Stimulated activated CD4-positive, alpha-beta T cell treated with anti-CD3 and anti-CD28 coated beads, Interleukin-4, amount 100 ng/mL, for 48 hours (primary cell): ENCODE measurements around the gene FAM24A.
"Not testable (repeated sequence)": the region's sequence is repeated elsewhere in the genome, so short reads cannot be mapped to it uniquely, and the experiment has no call there.

Experiments used
- DNase-seq, 2 donors: peaks; one replicate each; pipeline ENCODE4 v3.0.0-alpha.2; 2020; ENCODE audit warnings: low read depth in 2 of 2

Gene FAM24A, protein sequence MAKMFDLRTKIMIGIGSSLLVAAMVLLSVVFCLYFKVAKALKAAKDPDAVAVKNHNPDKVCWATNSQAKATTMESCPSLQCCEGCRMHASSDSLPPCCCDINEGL

DNA sequence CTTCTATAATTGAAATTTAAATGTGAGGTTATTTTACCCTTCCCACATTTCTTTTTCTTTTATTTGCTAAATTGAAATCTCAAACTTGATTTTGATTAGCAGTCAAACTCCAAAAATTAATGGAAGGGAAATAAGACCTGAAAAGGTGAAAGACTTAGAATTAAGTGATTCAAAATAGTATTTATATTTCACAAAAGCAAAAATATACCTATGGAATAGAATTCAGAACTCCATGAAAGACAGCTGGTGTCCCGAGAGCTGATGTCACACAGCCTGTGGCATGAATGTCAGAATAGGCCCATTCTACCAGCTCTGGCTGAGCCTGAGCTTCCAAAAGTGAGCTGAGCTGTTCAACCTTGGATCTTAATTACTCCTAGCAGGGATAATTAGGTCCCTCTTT lies at the start of gene FAM24A:
FAM24A (plus strand) TSS at position 301 of the 400 bp plus-strand sequence. CDS start 1,025 bp downstream, outside the sequence.
- no peak for DNase-seq

GRCh38 chr10:122861711-122862161 lies 48.7 kb upstream of the FAM24A start:
- DNase-seq, result no peak

DNA sequence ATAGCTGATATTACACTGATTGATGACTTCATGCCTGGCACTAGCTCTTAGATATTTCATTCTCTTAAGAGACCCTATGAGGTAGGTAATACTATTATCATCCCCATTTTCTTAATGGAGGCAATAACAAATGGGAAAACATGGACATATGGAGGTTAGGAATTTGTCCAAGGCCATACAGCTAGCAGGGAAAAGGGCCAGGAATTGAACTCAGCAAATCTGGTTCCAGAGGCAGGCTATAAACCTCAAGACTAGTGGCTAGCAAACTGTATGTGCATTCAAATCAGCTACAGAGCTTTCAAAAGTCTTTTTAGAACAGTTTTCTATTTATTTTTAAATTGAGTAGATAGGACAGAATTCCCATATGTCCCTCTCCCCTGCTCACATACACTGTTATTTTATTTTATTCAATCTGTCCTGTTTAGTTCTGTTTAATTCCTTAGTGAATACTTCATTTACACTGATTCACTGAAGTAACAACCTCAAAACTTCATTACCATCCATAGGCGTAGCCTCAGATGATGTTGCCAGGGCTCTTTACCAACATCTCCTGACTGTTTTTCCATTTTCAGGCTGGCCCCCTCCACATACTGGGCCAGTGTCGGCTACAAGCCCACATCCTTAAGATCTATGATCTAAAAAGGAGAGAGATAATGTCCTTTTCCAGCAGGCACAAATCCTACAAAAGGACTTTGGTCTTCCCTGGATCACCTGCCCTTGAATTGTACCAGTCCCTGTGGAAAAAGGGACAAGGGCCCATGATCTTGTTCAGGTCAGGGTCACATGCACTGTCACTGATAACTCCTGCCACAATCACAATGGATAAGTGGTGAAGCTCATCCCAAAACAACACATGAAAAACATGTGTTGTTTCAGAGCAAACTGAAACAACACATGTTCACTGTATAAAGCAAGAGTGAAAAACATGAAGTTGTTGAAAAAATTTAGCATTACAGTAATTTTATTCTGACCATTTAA lies 46.9 kb upstream of the FAM24A start:
- no peak for DNase-seq

DNA sequence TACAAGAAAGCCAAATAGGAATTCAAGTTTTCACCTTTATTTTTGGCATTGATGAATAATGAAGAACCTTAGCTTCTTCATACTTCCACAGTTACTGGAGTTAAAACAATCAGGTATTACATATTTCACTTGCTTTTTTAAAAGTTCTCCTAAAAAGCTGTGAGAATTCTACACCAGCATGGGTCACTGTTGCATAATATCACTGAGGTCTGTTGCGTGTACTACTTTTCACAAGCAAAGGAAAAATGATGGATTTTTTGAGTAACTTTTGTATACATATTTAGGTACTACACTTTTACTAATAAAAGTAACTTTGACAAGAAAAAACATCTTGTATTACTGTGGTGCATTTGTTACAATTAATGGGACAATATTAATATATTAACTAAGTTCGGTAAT lies 46.2 kb upstream of the FAM24A start:
- no peak for DNase-seq

GRCh38 chr10:122864901-122865300 lies 45.5 kb upstream of the FAM24A start:
- no peak for DNase-seq

DNA sequence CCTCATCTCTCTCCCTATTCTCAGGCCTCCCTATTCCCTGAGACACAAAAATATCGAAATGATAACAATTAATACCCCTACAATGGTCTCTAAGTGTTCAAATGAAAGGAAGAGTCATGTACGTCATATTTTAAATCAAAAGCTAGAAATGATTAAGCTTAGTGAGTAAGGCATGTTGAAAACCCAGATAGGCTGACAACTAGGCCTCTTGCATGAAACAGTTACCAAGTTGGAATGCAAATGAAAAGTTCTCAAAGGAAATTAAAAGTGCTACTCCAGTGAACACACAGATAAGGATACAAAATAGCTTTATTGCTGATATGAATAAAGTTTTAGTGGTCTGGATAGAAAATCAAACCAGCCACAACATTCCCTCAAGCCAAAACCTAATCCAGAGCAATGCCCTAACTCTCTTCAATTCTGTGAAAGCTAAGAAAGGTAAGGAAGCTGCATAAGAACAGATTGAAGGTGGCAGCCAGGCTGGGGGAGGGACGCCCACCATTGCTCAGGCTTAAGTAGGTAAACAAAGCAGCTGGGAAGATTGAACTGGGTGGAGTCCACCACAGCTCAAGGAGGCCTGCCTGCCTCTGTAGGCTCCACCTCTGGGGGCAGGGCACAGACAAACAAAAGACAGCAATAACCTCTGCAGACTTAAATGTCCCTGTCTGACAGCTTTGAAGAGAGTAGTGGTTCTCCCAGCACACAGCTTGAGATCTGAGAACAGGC lies 43.5 kb upstream of the FAM24A start:
- DNase-seq, result not testable (repeated sequence)

GRCh38 chr10:122868768-122869167 lies 41.6 kb upstream of the FAM24A start:
- DNase-seq, result not testable (repeated sequence)

DNA sequence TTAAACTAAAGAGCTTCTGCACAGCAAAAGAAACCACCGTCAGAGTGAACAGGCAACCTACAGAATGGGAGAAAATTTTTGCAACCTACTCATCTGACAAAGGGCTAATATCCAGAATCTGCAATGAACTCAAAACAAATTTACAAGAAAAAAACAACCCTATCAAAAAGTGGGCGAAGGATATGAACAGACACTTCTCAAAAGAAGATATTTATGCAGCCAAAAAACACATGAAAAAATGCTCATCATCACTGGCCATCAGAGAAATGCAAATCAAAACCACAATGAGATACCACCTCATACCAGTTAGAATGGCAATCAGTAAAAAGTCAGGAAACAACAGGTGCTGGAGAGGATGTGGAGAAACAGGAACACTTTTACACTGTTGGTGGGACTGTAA lies 38.5 kb upstream of the FAM24A start:
- not testable (repeated sequence) for DNase-seq

GRCh38 chr10:122875843-122876466 lies 34.5 kb upstream of the FAM24A start:
- DNase-seq, result no peak

- DNase-seq, result no peak
Measured at GRCh38 chr10:122876467-122876855, 33.9 kb upstream of the FAM24A start.

- no peak for DNase-seq
Measured at GRCh38 chr10:122877264-122877663, 33.1 kb upstream of the FAM24A start.

DNA sequence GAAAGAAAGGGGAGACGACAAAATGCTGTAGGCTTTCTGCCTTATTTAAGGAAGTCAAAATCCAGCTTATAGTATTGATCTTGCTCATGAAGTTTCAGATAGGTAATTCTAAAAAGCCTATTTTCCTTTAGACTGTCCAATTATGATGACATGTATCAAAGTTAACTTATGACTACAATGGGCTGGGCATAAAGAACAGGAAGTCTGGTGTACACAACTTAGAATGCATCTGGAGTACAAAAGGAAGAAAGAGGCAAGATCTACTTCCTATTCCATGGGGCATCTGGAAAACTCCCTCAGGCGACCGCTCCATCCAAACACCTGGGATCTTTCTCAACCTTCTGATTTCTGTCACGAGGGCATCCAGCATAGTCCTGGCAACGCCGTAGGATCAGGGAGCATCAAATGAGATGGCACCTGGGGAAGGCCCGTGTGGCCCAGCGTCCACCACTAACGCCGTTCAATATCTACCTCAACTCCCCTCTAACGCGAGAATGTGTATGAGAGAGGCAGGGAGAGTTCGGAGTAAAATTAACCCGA lies 31.5 kb upstream of the FAM24A start:
- peak in 1 of 2 donors; percentile 3 for DNase-seq

- DNase-seq, result peak; percentile 86 to 90
Measured at GRCh38 chr10:122879339-122880273, 30.8 kb upstream of the FAM24A start, which contains the start of gene FAM24B. FAM24B (minus strand) TSS chr10:122879581; CDS start chr10:122850515, 29,066 bp downstream.

DNA sequence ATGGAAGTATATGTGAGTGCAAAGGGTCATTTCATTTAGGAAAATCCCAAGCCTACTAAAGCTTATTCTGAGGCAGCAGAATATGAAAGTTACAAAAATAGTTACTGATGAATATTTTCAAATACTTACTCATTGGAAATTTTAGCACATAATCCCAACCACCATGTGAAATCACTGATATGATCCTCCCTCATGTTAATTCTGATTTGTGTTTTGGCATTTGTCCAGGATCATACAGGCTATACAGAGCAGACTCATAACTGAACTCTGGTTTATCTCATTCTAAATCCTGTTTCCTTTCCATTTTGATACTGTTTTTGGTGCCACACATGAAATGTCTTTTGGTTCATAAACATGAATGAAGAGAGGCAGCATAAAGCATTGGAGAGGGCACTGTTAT lies 27.6 kb upstream of the FAM24A start:
- no peak for DNase-seq

GRCh38 chr10:122884166-122884565 lies 26.2 kb upstream of the FAM24A start:
- no peak for DNase-seq

DNA sequence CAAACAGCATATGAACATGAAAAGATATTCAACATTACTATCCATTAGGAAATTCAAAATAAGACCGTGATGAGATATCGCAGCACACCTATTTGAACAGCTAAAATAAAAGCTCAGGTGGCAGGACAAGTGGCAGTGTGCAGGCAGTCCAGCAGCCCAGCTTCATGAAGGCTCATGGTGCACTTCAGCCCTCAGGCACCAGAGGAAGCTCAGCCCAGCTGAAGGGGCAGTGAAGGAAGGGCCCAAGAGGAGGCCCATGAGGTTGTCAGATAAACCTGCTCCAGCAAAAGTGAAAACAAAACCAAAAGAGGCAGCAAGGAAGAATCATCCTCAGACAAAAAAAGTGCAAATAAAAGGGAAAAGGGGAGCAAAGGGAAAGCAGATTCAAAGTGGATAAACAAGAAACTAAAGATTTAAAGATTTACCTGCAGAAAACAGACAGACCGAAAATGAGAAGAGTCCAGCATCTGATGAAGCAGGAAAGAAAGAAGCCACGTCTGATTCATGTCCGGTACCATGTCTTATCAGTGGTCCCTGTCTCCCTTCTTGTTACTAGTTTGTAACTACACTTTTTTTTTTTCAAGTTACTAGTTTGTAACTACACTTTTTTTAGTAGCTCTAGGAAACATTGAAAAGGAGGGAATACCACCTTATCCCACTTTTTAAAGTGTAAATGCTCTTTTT lies 16.0 kb upstream of the FAM24A start:
- no peak for DNase-seq

DNA sequence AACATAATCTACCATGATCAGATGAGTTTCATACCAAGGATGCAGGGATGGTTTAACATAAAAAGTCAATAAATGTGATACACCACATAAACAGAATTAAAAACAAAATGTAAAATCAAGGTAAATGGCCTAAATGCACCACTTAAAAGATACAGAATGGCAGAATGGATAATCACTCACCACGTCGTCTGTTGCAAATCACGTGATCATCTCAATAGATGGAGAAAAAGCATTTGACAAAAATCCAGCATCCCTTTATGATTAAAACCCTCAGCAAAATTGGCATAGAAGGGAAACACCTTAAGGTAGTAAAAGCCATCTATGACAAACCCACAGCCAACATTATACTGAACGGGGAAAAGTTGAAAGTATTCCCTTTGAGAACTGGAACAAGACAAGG lies 6.5 kb upstream of the FAM24A start:
- not testable (repeated sequence) for DNase-seq

DNA sequence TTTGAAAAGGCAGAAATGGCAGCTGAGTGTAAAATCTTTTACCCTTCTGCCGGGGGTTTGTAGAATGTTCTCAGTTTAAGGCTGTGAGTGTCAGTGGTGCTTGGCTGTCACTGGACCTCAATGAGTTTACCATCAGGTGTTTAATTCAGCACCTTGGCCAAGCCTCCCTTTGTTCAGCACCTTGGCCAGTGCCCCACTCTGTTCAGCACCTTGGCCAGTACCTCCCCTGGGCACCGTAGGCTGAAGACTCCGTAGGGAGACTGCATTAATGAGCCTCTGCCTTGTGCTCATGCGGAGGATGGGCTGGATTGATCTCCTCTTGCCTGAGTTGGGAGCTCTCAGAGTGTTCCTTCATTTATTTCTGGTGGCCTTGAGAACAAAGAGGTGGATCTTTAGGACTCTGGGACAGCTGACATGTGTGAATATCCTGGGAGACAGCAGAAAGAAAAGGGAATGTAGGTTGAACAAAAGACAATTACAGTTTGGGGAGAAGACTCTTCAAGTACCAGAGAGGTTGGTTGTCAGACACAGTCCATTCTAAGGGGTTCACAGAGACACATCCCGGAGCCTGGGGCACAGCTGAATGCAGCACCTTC lies 1.6 kb downstream of the FAM24A start:
- peak; percentile 26 to 56 for DNase-seq

DNA sequence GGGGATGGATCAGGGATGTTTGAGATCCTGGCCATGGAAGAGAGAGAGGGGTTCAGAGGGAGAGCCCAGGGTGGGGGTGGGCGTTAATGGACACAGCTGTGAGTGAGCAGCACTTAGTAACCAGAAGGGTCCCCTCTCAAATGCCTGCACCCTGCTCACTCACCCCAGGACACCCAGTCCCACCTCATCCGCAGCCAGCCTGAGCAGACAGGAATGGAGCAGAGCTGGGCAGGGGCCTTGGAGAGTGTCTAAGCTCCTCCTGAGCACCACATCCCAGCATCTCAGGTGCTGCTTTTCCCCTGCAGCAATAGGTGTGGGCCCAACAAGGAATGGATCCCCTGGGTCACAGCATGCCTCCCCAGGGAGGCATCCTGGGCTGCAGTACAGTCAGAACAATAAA lies 5.3 kb downstream of the FAM24A start:
- no peak for DNase-seq
